OCI-LY1 (cell line): ENCODE data around the gene C19orf47.

Experiments used
- CTCF ChIP-seq: fragments of 200-600 bp; sonication (generic), shearing (Covaris generic); IDR thresholded peaks from 2 replicates; pipeline ENCODE4 v1.5.1; 2017; ENCODE audit warnings: mild to moderate bottlenecking, antibody characterized with exemption, low read length, moderate library complexity, mixed read lengths
- EZH2 ChIP-seq: fragments of 200-600 bp; sonication (generic), shearing (Covaris generic); IDR thresholded peaks from 2 replicates; pipeline ENCODE4 v1.8.0; 2017; ENCODE audit warnings: borderline replicate concordance, mixed run types, mild to moderate bottlenecking, antibody characterized with exemption, low read length, moderate library complexity, mixed read lengths

GRCh38 chr19:40320558-40320935 lies 27.6 kb downstream of the C19orf47 start:
- TF ChIP-seq CTCF (no peak), EZH2 (no peak)
